GM18517 (cell line): Measurements from ENCODE around the gene RPL28.
"Not testable (repeated sequence)": the region's sequence is repeated elsewhere in the genome, so short reads cannot be mapped to it uniquely, and the experiment has no call there.

Experiments
- ATAC-seq: cut with Tn5 transposase; IDR thresholded peaks from one replicate; pipeline ENCODE4 v1.9.1; 2021; ENCODE audit warnings: mild to moderate bottlenecking, moderate library complexity; ENCODE audit not compliant: unreplicated experiment

The RPL28 gene

DNA sequence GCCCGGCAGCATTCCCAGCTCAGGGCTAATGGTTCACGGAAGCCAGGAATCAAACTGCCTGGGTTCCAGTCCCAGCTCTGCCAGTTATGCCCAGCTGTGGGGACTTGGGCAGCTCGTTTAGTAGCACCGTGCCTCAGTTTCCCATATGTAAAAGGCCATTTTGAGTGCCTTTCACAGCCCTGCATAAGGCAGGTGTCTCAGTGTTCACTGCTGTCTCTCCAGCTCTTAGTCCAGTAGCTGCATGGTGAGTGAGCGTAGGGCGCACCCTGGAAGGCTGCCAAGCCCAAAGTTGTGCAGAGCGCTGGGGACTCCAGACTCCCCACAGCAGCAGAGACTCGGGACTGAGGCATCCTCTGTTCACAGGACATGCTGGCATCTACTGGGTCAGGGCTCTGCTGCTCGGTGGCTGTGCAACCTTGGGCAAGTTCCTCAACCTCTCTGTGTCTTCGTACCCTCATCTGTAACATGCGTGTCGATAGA lies 5.5 kb downstream of the RPL28 start:
- ATAC-seq: no peak

DNA sequence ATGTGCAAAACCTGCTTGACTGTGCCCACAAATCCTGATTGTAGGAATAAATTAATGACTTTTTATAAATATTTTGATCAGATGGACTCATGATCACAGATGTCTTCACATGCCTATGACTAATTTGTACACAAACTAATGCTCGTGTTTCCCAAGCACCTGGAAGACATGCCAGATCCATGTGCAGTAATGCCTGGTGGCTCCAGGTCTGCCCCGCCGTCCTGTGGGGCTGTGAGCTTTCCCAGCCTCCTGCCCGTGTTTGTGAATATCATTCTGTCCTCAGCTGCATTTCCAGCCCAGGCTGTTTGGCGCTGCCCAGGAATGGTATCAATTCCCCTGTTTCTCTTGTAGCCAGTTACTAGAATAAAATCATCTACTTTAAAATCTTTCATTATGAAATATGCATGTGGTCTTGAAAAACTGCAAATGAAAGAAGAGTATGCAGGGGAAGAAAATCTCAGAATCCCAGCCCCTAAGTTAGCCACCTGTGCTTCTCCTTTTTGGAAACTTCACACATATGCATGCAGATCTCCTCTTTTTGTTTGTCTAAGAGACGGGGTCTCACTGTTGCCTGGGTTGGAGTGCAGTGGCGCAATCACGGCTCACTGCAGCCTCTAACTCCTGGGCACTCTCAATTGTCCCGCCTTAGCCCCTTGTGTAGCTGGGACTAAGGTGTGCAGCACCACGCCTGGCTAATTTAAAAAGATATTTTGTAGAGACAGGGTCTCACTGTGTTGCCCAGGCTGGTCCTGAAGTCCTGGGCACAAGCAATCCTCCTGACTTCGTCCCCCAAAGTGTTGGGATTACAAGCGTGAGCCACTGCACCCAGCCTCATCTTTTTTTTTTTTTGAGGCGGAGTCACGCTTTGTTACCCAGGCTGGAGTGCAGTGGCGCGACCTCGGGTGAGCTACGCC lies 6.2 kb downstream of the RPL28 start:
- ATAC-seq: no peak

DNA sequence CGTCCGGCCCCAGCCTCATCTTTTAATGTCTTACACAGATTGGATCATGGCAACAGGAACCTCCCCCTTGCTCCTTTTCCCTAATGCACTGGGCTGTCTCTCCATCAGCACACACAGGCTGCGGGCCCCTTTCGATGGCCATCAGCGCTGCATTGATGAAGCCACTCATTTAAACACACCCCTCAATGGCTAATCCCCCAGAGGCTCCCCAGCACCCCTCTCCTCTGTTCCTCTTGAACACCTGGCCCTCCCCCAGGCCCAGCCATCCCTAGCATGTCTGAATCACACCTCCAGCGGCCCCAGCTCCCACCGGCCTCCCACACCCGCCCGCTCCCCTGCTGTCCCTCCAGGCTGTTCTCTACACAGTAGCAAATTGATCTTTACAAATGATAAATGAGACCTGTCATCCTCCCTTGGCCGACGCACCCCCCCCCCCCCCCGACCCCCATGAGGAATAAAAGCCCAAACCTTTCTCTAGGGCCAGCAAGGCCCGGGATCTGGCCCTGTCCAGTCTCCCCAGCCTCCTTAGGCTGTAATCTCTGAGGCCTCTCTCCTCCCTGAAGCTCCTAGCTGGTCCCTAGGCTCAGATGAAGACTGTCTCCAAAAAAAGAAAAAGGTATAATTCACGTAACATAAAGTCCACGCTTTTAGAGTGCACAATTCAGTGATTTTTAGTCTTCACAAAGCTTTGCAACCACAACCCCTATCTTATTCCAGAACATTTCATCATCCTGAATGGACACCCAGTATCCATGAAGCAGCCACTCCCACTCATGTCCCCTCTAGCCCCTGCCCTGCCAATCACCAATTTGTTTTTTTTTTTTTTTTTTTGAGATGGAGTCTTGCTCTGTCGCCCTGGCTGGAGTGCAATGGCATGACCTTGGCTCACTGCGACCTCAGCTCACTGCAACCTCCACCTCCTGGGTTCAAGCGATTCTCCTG lies 7.4 kb downstream of the RPL28 start:
- ATAC-seq: no peak

DNA sequence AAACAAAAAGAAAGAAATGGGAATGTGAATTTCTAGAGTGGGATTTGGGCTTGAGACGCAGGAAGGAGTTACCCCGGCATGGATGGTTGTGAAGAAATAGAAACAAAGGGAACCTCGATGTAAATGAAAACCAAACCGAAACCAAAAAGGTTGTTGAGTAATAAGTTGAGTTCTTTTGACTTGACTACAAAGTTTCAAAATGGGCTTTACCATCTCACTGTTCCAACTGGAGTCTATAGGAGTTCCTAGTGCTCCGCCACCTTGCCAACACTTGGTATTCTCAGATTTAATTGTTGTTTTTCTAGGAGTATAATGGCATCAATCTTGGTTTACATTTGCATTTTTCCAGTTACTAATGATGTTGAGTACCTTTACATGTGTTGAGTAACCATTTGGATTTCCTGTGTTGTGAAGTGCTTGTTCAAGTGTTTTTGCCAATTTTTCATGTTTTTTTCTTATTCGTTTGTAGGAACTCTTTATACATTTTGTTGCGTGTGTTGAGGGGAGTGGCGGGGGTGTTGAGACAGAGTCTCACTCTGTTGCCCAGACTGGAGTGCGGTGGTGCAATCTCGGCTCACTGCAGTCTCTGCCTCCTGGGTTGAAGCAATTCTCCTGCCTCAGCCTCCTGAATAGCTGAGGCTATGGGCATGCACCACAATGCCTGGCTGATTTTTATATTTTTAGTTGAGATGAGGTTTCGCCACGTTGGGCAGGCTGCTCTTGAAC lies 12.6 kb downstream of the RPL28 start:
- no peak for ATAC-seq

DNA sequence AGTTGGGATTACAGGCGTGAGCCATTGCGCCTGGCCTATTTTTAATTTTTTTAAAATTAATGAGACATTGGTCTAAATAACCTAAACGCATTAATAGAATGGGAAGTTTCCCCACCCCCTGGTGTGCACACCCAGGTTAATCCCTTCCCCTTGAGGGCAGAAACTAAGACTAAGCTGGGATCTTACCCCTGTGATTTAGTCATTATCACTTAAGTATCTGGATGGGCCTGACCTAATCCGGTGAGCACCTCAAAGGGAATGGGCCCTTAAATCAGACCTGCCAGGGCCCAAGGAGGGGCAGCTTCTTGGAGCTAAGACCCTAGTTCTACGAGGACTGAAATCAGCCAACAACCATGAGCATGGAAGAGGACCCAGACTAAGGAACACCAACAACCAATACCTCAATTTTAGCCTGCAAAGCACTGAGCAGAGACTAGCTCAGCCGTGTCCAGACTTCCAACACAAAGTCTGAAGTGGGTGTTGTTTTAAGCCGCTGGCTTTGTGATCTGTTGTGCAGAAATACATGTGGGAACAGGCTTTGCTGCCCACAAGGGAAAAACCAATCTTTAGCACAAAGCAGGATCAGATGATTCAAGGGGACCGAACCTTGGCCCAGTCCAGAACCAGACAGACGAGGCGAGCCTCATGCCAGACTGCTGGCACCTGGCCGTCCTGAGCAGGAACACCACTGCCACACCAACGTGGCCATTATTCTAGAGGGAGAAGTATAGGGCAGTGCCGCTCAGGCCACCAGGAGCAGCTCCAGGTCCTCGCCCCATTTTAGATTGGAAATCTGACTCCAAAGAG lies 14.8 kb downstream of the RPL28 start:
- no peak for ATAC-seq

DNA sequence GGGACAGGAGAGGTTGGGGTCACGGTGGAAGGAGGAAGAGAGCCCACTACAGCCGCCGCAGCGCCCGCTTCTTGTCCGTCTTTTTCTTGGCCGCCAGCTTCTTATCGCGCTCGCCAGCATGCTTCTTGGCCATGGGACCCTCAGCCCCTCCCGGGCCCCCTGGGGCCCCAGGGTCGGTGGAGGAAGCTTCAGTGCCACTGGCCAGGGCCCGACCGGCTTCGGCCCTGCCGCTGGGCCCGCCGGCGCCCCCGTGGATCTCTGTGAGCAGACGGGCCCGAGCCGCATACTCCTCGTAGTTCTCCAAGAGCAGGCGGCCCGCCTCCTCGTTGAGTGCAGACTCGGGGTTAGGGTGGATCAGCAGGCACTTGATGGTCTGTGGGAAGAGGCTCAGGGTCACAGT lies 15.7 kb downstream of the RPL28 start:
- not testable (repeated sequence) for ATAC-seq

DNA sequence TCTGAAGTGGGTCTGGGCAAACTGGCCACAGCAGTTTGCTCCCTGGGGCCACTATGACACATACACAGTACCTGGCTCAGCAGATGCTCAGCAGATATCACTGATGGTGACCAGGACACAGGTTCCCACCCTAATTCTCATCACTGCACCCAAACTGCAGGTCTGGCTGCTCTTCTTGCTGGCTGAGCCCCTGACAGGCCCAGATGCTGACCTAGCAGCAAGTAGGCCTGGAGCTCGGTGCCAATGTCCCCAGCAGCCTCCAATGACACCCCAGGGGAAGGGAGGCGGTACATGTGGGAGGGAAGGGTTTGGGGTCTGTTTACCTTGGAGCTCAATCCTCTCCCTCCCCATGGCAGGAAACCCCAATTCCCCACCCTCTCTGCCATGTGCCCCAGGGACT lies 16.8 kb downstream of the RPL28 start:
- ATAC-seq: no peak

DNA sequence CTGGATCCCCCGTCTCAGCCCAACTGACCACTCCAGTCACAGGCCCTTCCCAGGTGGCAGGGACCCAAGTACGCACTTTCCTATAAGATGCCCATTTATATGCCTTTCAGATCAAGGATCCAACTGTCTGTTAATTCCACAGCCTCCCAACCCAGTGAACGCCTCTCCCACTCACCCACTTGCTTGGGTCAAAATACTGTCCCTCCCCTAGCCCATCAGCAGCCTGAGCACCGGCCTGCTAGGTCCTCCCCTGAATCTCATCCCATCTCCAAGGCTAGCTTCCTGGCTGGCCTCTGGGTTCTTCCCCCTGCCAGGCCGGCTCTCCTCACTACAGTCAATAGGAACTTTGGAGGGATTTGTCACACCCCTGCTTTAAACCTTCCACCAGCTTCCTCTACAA lies 19.9 kb downstream of the RPL28 start:
- ATAC-seq: no peak

DNA sequence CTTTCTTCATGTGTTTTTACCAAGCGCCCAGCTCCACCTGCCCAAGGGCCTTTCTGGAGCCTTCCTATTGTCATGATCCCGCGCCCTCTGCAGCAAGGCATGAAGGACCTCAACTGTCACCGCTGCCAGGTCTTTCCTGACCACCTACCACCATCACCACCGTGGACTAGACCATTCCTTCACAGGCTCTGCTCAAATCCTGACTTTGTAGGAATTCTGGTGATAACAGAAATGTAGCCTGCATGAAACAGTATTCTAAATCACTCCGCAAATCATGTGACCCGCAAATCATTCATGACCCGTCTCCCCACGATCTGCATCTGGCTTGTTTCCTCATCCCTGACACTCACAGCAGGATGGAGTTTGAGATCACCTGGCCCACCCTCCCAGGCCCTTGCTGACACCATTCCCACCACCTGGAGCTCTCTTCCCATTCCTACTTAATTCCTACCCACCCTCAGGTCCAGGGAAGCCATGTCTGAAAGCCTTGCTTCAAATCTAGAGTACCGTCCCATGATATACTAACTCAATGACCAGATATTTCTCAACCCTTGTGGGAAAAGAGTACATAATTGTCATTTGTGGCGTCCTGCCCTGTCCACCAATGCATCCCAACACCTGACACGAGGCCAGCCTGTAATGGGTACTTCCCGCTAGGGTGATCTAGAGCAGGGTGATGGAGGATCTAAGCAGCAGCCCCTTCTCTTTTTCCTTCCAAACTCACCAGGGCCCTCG lies 20.5 kb downstream of the RPL28 start:
- no peak for ATAC-seq

DNA sequence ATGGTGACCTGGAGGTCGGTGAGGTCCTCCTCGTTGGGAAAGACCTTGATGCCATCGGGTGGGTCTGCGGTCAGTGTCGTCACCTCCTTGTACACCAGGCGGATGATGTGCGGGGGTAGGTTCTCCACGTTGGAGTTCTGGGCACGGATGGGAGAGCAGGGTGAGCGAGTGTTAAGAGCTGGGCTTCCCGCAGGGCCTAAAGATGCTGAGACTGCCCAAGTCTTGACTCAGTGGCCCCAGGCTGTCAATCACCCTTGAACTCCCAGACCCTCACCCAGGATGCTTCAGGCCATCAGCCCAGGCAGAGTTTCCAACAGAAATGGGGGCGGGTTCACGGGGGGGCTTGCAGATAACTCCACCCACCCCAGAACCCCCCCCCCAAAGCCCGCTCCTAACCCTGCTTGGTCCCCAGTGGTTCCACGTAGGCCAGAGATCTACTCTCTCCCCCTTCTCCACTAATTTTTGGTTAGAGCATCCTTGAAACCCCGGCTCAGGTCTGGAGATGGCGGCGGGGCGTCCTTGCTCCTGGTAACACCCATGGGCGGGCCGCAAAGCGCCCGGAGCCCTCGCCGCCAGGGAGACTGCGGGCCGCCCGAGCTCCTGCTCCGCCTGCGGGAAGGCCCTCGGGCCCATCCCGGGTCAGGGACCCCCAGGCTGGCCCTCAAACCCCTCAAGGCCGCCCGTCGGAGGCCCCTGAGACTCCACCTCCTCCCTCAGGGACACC lies 21.3 kb downstream of the RPL28 start:
- ATAC-seq: peak; percentile 26

DNA sequence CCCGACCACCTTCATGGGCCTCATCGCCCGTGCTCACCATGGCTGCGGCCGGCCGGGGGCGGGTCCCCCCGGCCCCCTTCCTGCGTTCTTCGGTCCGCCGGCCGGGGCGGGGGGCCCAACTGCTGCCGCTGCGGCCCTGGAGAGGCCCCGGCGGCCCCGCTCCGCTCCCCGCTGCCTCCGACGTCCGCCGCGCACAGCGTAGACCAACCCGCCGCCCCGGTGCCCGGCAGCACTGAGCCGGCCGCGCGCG lies 21.7 kb downstream of the RPL28 start, which contains the start of gene UBE2S:
UBE2S (minus strand) TSS at position 239 of the 250 bp plus-strand sequence; CDS start at position 40, 199 bp downstream.
- not testable (repeated sequence) for ATAC-seq

DNA sequence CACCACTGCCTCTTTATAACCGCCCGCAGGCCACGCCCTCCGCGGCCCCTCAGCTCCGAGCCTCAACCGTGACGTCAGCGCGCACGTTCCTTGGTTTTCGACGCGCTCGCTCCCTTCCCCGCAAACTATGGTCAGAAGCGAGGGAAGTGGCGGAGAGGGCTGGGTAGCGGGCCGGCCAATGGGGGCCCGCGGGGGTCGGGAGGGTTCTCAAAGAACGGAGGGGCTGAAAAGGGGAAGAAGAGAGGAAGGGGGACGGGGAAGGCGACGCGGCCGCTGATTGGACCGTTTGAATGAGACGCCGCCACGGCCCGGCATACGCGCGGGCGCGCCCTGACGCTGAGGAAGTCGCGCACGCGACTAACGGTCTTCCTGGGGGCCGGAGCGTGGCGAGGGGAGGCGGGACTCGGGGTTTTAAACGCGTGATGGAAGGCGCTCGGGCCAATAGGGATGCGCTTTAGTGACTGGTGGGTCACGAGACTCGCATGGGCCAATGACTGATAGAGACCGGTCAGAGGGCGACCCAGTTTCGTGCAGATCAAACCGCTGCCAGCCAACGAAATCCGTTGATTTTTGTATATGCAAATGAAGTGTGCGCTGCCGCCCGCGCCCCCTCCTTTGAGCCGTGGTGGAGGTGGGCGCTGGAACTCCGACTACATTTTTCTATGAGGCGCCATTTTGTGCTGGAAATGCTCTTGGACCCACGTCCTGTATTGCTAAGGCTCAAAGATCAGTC lies 22.2 kb downstream of the RPL28 start:
- ATAC-seq: peak; percentile 84

DNA sequence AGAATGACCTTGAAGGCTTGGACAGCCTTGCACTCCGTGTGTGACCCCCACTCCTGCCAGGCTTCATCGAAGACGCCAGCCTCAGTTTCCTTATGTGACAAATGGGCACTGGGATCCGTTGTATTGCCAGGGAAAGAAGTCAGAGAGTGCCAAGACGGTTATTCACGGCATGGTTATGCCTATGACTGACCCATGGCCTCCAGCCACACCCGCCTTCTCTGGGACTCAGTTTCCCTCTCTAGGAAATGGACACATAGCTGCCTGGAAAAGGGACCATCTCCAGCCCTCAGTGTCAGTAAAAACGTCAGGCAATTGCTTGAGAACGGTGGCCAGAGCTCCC lies 22.8 kb downstream of the RPL28 start:
- no peak for ATAC-seq

DNA sequence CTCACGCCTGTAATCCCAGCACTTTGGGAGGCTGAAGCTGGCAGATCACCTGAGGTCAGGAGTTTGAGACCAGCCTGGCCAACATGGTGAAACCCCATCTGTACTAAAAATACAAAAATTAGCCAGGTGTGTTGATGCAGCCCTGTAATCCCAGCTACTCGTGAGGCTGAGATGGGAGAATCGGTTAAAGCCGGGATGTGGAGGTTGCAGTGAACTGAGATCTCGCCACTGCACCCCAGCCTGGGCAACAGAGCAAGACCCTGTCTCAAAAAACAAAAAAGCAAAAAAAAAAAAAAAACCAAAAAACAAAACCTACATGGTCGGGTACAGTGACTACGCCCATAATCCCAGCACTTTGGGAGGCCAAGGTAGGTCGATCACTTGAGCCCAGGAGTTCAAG lies 23.4 kb downstream of the RPL28 start:
- ATAC-seq: not testable (repeated sequence)

DNA sequence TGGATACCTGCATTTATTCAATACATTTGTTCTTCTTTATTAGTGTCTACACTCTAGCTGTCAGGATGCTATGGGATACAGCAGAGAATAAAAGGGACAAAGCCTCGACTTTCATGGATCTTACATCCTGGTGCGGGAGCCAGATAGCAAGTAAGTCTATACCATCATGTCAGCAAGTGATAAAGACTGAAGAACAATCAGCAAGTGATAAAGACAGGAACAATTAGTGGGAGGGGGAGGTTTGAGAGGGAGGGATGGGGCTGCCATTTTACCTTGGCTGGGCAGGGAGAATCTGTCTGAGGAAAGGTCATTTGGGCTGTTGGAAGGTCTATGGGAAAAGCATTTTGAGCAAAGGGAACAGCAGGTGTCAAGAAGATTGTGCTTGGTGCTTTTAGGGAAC lies 24.4 kb downstream of the RPL28 start:
- ATAC-seq: no peak

DNA sequence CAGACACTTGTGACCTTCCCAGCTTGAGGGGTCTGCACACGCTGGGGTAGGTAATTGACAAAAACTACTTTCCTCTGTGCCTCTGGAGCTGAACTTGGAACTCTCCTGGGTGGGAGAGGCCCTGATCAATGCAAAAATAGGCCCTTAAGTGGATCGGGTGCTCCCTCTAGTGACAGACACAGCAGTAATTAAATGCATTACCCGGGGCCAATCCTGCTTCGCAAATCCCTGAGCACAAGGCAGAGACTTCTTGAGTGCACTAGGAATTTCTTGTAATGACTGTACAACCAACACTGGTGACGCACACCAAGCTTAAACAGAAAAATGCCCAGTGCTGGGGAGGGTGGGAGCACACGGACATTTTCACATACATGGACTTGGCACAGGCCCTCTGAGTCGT lies 32.5 kb downstream of the RPL28 start:
- ATAC-seq: no peak

DNA sequence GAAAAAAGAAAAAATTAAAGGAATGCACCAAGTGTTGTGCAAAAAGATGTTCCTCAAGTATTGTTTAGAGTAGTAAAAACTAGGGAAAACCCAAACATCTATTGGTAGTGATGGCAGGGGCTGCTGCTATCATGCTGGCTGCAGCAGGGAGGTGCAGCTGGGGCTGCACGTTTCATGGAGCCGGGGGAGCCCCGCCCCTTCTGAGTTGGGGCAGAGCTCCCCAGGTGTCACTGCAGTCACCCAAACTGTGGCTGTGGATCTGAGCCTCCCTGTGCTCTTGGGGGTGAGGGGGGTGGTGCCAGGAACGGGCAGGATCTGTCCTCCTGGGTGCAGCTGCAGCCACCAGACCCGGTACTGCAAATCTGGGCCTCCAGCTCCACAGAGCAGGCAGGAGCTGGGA lies 33.4 kb downstream of the RPL28 start:
- no peak for ATAC-seq

DNA sequence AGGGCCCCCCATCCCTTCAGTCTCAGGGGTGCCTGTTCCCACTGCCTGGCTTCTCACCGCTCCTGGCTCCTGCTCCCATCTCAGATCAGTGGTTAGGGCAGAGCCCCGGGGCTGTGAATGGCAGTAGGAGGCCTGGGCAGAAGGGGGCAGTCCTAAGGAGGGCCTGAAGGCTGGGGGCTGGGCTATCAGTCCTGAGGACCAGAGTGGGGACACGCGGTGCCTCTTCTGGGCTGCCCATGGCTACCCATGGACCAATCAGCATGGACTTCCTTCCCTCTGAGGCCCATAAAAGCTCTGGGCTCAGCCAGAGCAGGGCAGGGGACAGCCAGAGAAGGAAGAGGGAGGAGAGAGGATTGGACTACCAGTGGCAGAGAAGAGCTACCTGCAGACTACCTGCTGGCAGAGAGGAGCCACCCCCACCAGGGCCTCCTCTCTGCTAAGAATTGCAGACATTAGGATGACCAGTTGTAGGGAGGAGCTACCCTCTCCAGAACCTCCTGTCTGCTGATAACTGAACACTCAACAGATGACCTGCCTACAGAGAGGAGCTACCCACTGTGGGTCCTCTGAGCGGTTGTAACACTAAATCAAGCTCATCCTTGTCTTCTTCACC lies 34.0 kb downstream of the RPL28 start:
- no peak for ATAC-seq
